ENCODE measurements around the gene KRTAP19-4.

GRCh38 chr21:30480145-30480544 lies 16.8 kb downstream of the KRTAP19-4 start, which contains the start of gene KRTAP19-1:
- TF ChIP-seq, protein P1, sequence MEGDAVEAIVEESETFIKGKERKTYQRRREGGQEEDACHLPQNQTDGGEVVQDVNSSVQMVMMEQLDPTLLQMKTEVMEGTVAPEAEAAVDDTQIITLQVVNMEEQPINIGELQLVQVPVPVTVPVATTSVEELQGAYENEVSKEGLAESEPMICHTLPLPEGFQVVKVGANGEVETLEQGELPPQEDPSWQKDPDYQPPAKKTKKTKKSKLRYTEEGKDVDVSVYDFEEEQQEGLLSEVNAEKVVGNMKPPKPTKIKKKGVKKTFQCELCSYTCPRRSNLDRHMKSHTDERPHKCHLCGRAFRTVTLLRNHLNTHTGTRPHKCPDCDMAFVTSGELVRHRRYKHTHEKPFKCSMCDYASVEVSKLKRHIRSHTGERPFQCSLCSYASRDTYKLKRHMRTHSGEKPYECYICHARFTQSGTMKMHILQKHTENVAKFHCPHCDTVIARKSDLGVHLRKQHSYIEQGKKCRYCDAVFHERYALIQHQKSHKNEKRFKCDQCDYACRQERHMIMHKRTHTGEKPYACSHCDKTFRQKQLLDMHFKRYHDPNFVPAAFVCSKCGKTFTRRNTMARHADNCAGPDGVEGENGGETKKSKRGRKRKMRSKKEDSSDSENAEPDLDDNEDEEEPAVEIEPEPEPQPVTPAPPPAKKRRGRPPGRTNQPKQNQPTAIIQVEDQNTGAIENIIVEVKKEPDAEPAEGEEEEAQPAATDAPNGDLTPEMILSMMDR (IDR thresholded peaks at IDR 0.05), result no peak
- TF ChIP-seq POLR2A (IDR thresholded peaks at IDR 0.05), result no peak
- no peak for TF ChIP-seq EP300 (IDR thresholded peaks at IDR 0.05)

All from ovary (tissue), 3 donors.